ENCODE measurements around the gene DLX3.
A peak's percentile ranks its signal among the peaks of the same experiment; 100 is the strongest.

DLX3 gene

DNA sequence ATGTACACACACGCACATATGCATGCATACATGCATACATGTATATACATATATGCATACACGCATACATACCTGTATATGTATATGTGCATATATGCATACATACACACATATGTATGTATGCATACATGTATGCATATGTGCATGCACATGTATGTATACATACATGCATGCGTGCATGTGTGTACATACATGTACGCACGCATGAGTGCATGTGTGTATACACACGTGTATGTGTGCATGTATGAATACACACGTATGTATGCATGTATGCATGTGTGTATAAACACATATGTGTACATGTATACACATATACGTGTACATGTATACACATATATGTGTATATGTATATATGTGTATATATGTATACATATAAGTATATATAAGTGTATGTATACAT, 28.5 kb upstream of the DLX3 start:
- no peak for DNase-seq

DNA sequence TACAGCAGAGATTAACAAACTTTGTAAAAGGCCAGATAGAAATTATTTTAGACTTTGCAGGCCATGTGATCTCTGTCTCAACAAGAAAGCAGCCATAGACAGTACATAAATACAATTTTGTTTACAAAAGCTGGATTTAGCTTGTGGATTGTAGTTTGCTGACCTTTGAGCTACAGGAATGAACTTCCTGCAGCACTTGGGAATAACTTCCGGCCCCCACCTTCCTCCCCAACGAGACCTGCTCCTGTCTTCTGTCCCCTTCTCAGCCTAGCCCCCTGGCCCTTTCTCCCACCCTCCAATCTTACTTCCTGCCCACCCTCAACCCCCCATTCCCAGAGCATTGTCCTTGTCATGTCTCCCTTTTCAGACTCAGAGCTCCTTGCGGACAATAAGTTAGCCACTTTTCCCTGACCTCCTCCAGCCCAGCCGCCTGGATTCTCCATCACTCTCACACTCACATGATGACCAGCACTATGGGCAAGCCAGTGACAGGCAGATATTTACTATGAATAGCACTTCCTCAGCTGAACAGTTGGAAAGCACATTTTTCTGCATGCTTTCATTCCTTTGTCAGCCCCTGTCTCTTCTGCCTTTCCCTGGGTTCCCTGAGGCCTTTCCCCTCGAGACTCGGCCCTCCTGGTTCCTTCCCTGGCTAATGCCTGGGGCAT, 27.6 kb upstream of the DLX3 start:
- no peak for DNase-seq

DNA sequence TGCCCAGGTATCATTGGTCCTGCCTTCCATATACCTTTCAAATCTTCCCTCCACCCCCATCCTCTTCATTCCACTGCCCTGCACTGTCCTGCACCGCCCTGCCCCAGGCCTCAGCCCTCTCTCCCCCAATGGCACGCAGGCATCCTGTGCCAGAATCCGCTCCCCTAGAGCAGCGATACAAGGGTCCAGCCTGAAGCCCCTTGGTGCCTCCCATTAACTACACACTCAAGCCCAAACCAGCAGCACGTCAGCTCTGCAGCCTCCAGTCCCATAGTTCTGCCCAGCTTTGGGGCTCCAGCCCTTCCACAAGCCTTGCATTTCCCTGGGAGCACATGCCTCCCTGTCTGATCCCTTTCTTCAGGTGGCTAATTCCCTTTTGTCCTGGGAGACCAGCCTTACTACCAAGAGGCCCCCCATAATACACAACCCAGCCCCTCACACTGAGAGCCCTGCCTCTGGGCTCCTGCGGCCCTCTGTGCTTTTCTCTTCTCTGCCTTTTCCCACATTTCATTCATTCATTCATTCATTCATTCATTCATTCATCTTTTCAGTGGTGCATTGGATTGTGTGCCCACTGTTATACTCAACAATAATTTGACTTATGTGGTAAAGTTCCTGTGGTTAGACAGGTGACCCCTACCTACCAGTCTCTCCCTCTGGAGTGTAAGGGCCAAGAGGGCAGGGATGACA, 26.8 kb upstream of the DLX3 start:
- no peak for DNase-seq

DNA sequence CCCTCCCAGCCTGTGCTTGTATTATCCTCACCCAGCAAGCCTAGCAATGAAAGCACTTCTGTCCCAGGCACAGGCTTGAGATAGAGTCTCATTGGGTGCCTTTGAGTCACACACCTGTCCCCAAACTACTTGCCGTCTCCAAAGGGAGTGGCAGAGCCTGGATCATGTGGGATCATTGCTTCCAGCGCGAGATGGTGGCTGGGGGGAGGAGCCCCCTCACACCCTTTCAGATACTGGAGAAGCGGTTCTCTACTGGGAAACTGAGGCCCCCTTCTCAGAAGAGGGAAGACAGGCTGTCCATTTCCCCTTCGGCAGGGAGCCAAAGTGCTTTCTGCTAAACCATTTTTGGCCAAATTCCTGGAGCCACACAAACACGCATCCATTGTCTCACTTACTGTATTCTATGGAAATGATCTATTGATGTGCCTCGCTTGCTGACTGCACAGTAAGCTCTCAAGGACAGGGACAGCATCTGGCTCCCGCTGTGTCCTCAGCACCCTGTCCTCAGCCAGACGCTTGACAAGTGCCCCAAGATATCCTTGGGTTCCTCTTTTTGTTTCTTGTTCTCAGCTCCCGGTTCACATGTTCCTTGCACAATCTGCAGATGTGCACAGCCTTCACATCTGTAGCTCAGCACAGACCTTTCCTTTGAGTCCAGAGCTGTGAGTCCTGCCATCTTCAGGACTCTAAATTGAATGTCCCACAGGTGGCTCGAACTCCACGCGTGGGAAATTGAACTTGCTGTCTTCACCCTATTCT, 26.0 kb upstream of the DLX3 start:
- peak; percentile 64 to 66 for DNase-seq

DNA sequence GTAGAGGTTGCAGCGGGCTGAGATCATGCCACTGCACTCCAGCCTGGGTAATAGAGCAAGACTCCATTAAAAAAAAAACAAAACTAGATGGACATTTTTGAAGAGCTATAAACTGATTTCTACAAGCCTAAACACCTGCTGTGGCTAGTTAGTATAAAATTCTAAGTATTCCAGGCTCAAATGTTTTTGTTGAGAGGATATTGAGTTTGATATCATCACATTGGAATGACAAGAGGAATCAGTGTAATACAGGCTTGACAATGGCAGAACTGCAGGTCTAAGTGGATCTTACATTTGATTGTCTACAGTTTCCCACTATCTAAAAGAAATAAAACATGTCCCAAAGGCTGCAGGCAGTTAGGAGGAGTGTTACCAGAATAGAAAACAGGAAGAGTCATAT, 23.9 kb upstream of the DLX3 start:
- no peak for DNase-seq

DNA sequence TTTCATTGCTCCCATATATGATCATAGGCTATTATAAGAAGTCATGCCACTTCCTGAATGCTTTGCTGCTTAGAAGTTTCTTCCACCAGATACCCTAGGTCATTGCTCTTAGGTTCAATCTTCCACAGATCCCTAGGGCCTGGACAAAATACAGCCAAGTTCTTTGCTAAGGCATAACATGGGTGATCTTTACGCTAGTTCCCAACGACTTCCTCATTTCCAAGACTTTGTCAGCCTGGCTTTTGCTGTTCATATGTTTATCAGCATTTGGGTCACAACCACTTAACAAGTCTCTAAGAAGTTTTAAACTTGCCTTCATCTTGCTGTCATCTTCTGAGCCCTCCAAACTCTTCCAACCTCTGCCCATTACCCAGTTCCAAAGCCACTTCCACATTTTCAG, 20.1 kb upstream of the DLX3 start:
- DNase-seq = no peak

DNA sequence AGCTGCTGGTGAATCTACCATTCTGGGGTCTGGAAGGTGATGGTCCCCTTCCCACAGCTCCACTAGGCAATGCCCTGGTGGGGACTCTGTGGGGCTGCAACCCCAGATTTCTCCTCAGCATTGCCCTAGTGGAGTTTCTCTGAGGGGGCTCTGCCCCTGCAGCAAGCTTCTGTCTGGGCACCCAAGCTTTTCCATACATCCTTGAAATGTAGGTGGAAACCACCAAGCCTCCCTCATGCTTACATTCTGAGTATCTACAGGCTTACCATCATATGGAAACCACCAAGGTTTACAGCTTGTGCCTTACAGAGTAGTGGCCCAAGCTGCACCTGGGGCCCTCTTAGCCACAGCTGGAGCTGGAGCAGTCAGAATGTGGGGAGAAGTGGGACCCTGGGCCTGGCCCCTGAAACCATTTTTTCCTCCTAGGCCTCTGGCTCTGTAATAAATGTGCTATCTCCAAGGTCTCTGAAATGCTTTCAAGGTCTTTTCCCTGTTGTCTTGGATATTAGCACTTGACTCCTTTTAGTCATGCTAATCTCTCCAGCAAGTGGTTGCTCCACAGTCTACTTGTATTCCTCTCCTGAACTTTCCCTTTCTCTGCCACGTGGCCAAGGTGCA, 19.6 kb upstream of the DLX3 start:
- DNase-seq = no peak

DNA sequence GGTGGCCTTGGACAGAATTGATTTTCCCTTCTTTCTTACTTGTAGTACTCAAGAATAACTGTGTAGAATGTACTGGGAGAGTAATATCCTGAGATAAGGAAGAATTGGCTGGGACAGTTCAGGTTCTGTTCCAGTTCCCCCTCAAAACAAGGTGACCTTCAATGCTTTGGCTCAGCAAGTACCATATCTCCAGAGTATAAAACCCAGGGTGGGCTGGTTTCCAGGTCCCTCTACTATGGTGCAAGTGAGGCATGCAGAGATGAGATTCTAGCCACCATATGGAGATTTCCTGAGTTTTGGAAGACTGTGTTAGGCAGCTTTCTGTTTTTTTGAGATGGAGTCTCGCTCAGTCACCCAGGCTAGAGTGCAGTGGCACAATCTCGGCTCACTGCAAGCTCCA, 18.1 kb upstream of the DLX3 start:
- DNase-seq = no peak

DNA sequence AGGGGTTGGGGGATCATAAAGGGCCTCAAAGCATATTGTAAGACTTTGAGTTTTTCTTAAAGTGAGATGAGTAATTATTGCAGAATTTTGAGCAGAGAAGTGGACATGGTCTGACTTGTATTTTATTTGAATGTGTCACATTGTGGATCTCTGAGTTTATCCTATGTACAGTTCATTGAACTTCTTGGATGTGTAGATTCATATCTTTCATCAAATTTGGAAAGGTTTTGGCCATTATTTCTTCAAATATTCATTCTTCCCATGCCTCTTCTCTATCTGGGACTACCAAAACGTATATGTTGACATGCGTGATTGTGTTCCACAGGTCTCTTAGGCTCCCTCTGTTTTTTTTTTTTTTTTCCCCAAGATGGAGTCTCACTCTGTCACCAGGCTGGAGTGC, 14.3 kb upstream of the DLX3 start:
- no peak for DNase-seq

DNA sequence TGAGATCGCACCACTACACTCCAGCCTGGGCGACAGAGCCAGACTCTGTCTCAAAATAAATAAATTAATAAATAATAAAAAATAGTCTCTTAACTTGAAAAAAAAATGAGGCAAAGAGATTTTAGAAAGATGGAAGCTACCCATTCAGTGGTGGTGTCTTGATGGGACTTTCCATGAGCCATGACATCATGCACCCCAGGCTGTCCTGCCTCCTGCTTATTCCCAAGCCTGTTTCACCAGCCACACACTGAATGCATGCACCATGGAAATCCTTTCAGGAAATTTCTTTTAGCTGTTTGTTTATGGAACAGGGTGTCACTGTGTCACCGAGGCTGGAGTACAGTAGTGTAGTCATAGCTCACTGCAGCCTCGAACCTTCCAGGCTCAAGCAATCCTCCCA, 8.9 kb upstream of the DLX3 start:
- DNase-seq = no peak

DNA sequence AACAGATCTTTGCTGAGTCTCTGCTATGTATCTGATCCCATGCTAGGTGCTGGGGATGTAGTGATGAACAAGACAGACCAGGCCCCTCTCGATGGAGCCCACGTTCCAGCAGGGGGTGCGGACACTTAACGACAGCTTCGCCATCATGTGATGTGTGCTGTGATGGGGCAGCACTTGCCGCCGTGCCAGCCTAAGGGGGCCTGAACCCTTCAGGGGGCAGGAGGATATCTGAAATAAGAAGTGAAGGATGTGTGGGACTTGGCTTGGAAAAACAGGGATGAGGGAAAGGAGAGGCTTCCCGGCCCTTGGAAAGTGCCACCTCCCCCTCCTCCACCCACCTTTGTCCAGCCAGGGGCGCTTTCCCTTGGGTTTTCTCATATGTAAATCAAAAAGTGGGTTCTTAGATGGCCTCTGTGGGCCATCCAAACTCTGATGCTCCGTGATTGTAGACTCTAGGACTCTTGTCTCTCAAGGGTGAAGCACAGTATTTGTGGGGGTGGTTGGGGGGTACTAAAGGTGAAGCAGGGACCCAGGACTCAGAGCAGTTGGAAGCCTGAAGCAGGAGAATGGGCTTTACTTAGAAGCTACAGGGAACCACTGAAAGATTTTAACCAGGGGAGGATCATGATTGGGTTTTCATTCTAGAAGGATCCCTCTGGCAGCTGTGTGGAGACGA, 4.0 kb upstream of the DLX3 start:
- no peak for DNase-seq

DNA sequence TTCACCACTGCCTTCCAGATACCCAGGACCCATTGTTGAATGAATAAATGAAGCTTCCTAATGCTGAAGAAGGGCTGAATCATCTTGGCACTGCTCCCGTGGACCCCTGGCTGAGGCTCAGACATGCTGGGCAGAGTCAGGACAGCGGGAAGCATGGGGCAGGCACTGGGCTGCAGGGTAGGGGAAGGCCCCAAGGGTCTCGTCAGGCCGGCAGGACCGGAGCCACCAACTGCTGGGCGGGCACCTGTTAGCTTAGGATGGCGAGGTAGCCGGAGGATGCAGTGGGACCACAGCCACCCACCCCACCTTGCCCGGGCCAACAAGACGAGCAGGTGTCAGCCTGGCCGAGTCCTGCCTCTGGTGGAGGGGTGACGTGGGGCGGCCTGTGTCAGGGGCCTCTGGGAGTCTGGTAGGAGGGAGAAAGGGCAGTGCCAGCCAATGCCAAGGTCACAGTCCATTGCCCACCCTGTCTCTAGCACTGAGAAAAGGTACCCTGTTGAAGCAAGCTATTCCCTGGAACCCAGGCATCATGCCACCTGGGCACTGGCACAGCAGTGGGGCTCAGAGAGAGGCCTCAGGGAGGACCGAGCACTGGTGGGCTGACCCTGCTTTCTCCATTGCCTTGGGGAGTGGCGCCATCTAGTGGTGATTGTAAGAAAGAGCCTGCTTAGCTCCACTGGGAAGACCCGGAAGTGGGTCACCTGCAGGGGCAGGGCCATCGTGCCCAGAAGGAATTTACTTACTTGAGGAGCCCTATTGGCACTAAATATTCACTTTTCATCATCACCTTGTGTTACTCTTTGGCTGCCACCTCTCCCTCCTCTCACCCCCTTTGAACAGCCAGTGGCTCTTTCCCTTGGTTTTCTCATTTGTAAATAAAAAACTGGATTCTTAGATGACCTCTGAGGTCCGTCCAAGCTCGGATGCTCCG, 3.0 kb upstream of the DLX3 start:
- peak; percentile 76 to 78 for DNase-seq

DNA sequence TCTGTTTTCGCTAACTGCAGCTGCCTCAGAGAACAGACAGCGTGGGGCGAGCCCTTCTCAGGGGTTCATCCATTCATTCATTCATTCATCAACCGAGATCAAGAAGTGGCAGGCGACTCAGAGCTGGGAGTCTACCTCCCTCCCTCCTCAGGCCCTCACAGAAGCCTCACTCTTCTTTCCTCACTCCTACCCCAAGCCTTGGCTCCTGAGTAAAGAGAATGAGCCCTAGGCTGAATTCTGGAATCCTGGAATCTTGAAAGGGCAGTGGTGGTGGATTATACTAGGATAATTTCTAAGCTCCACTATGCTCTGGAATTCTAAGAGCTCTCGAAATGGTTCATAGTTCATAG, 2.3 kb upstream of the DLX3 start:
- no peak for DNase-seq

DNA sequence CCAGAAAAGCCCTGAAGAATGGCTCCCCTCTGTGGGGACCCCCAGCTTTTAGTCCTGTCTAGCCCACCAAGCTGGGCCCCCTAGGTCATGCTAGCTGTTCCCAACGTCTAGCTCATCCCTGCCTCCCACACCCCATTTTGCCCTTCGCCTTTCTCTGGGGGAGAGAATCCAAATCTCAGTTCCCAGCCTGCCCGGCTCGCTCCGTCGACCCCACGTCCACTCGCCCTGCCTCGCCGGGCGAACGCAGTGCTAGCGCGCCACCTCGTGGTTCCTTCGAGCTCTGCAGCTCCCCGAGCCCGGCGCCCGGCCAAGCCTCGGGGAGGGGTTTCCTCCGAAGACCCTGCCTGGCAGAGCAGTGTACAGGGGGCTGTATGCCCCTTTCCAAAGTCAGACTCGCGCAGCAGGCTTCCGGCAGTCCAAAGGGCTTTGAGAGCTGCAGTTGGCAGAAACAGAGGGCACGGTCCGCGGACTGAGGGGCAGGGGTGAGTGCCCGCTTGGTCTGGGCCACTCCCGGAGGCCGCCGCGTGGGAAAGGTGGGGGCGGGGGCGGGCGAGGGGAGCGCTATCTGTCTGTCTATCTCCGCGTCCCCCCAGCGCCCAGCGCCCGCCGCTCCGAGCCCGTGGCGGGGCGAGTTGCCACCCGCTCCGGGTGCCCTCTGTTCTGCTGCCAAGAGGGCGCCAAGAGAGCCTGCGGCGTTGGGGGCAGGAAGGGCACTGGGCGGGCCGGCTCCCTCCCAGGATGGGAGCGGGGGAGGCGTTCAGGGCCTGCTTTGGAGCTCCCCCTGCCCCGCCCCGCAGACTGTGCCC, 1.7 kb upstream of the DLX3 start:
- DNase-seq = peak; percentile 45 to 49

DNA sequence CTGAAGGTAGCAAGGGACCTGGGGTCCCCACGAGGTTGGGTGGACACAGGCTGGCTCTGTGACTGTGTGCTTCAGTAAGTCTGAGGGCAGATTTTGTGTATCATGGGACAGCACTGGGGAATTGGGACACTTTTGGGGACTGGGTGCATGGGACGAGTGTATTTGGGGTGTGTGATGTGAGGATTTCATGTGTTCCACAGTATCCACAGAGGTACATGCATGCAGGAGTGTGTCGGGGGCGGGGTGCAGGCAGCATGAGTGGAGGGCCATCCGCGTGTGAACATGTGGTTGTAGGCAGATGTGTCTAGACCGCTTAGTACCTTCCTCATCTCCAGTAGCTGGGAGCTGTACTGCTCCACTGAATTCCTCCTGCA, 1.1 kb upstream of the DLX3 start:
- DNase-seq = no peak

DNA sequence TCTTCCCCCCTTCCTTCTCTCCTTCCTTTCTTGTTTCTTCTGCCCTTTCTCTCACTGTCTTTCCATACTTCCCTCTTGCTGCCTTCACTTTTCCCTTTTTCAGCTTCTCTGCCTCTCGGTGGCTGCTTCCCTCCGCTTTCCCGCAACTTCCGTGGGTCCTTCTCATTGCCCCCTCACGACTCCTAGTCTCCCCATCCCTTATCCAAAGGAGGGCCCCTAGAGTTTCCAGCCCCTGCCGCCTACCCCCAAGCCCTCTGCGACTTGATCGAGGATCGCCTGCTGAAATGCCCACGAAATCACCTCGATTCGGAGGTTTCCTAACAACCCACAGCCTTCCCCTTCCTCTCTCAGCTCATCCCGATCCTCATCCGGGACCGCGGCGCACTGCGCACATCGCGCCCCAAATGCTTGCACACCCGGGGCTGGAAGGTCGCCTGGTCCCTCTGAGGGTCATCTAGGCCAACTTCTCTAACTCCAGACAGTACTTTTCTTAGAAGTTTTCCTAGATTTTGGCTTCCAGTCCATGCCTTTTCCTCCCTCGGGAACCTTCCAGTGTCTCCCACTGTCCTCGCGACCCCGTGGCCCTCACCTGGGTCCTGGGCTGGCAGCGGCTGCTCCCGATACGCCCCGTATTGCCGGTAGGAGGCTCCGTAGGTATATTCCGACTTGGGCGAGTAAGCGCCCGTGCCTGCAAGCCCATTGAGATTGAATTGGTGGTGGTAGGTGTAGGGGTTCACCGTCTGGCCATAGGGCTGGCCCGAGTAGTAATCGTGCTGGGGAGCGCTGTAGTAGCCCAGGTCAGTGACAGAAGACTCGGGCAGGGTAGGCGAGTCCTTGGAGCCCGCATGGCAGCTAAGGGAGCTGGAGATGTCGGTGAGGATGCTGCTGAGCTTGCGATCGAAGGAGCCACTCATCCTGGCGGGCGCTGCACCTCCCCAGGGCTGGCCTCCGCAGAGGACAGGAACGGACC, 654 bp downstream of the DLX3 start:
- no peak for DNase-seq

DNA sequence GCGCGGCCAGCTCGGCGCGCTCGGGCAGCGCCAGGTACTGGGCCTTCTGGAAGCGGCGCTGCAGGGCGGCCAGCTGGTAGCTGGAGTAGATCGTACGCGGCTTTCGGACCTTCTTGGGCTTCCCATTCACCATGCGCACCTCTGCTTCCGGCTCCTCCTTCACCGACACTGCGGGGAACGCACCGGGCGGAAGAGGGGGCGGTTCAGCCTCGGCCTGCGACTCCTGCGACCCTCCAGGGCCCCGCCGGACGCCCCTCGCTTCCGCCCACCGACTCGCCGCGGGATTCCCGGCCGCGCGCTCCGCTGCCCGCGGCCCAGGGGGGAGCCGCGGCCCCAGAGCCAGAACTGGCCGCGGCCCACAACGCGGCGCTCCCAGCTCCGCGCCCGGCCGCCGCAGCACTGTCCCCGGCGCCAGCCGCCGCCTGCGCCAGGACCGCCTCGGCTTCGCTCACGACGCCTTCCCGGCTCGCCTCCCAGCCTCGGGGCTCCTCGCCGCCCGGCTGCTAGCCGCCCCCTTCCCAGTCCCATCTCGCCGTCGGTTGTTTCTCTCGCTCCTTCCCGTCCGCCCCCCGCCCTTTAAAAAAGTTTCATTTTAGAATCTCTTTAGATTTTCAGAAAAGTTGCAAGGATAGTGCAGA, 1.5 kb downstream of the DLX3 start:
- DNase-seq = no peak

DNA sequence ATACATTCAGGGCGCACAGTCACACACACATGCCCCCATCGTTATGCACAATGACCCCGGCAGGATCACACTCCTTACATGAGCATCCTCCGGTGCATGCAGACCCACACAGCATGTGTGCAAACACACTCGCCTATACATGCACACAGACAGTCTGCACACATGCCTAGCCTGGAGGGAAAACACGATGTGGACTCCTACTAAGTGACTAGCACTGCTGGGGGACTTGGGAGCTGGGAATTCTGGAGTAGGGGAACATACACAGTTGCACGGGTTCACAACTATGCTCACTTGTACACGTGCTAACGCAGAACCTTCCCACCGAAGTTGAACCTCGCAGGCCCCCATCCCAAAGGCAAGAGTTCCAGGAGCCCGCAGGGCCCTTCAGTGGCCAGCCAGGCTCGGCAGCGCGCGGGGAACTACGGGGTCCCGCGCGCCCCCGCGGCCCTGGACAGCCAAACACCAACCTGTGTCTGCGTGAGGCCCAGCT, 2.0 kb downstream of the DLX3 start:
- no peak for DNase-seq
